Measurements from ENCODE around the gene DNMBP.
"Not testable (repeated sequence)": the region's sequence is repeated elsewhere in the genome, so short reads cannot be mapped to it uniquely, and the experiment has no call there.

Gene DNMBP

GRCh38 chr10:99853655-99854054 is 156.1 kb downstream of the DNMBP start:
- DNase-seq: no peak

- DNase-seq: no peak
These were observed 157.1 kb downstream of the DNMBP start for GRCh38 chr10:99852481-99853213.

- no peak for DNase-seq
These were observed 157.9 kb downstream of the DNMBP start for GRCh38 chr10:99851825-99852224.

GRCh38 chr10:99850767-99851340 is 158.9 kb downstream of the DNMBP start:
- DNase-seq: no peak

GRCh38 chr10:99850021-99850766 is 159.6 kb downstream of the DNMBP start:
- no peak for DNase-seq

GRCh38 chr10:99849536-99849935 is 160.2 kb downstream of the DNMBP start:
- no peak for DNase-seq

GRCh38 chr10:99849057-99849456 is 160.7 kb downstream of the DNMBP start:
- DNase-seq: no peak

- peak; percentile 39 for DNase-seq
These were observed 163.8 kb downstream of the DNMBP start for GRCh38 chr10:99845837-99846382.

GRCh38 chr10:99844433-99844955 is 165.3 kb downstream of the DNMBP start:
- DNase-seq: no peak

- no peak for DNase-seq
These were observed 166.4 kb downstream of the DNMBP start for GRCh38 chr10:99843310-99843709.

- no peak for DNase-seq
These were observed 168.0 kb downstream of the DNMBP start for GRCh38 chr10:99841746-99842145.

- not testable (repeated sequence) for DNase-seq
These were observed 168.9 kb downstream of the DNMBP start for GRCh38 chr10:99840859-99841258.

GRCh38 chr10:99836711-99837110 is 173.0 kb downstream of the DNMBP start:
- no peak for DNase-seq

- no peak for DNase-seq
These were observed 173.8 kb downstream of the DNMBP start for GRCh38 chr10:99835947-99836346.

GRCh38 chr10:99834410-99834809 is 175.3 kb downstream of the DNMBP start:
- DNase-seq: no peak

GRCh38 chr10:99832439-99832838 is 177.3 kb downstream of the DNMBP start:
- DNase-seq: no peak

- DNase-seq: no peak
These were observed 181.3 kb downstream of the DNMBP start for GRCh38 chr10:99828464-99828863.

- no peak for DNase-seq
These were observed 181.8 kb downstream of the DNMBP start for GRCh38 chr10:99827936-99828335.

All from NK-92 treated with Interleukin-12 subunit alpha and Interleukin-12 subunit beta, amount 100 ng/mL, for 24 hours (cell line).